Measurements from ENCODE around the gene SYCE1L.

- TF ChIP-seq CTCF (IDR thresholded peaks at IDR 0.05): no peak
- no peak for TF ChIP-seq POLR2AphosphoS5 (IDR thresholded peaks at IDR 0.05)
These were observed 22.3 kb downstream of the SYCE1L start for GRCh38 chr16:77221482-77221881.
